ENCODE measurements around the gene CYTH1.

CYTH1 gene

GRCh38 chr17:78734793-78735641 lies 47.1 kb downstream of the CYTH1 start:
- no peaks in the 10 kb centered on the region for H3K9me3 Mint-ChIP-seq
- H3K4me3 Mint-ChIP-seq = peak overlapping the region; percentile 87
- H3K27ac Mint-ChIP-seq = peak overlapping the region; percentile 87
- no peaks in the 10 kb centered on the region for H3K27me3 Mint-ChIP-seq (ENCODE audit: low read depth)
- peaks cover 18% of the 10 kb centered on the region for H3K36me3 Mint-ChIP-seq (ENCODE audit: low read depth)
- H3K4me1 Mint-ChIP-seq (ENCODE audit: low read depth) = peaks cover 67% of the 10 kb centered on the region

- Mint-ChIP-seq H3K36me3 (ENCODE audit: low read depth) (peaks cover 10% of the 10 kb centered on the region), H3K27ac (peak overlapping the region; percentile 11), H3K4me1 (ENCODE audit: low read depth) (peaks cover 65% of the 10 kb centered on the region), H3K4me3 (peak overlapping the region; percentile 33), H3K9me3 (no peaks in the 10 kb centered on the region), H3K27me3 (ENCODE audit: low read depth) (no peaks in the 10 kb centered on the region)
Measured at GRCh38 chr17:78732354-78732753, 49.7 kb downstream of the CYTH1 start.

GRCh38 chr17:78731904-78732303 lies 50.2 kb downstream of the CYTH1 start:
- no peak overlapping the region for H3K4me3 Mint-ChIP-seq
- no peak overlapping the region for H3K27ac Mint-ChIP-seq

GRCh38 chr17:78729641-78730040 lies 52.4 kb downstream of the CYTH1 start:
- Mint-ChIP-seq H3K27ac (peak overlapping the region; percentile 13), H3K4me3 (peak overlapping the region; percentile 41), H3K4me1 (ENCODE audit: low read depth) (peaks cover 68% of the 10 kb centered on the region), H3K9me3 (no peaks in the 10 kb centered on the region), H3K27me3 (ENCODE audit: low read depth) (no peaks in the 10 kb centered on the region), H3K36me3 (ENCODE audit: low read depth) (peaks cover 25% of the 10 kb centered on the region)

More at GRCh38 chr17:78731904-78732303, 50.2 kb downstream of the CYTH1 start:
- Mint-ChIP-seq H3K4me1 (ENCODE audit: low read depth) (peaks cover 65% of the 10 kb centered on the region), H3K27me3 (ENCODE audit: low read depth) (no peaks in the 10 kb centered on the region), H3K9me3 (no peaks in the 10 kb centered on the region), H3K36me3 (ENCODE audit: low read depth) (peaks cover 13% of the 10 kb centered on the region)

GRCh38 chr17:78728495-78728894 lies 53.6 kb downstream of the CYTH1 start:
- peak overlapping the region; percentile 1 for H3K27ac Mint-ChIP-seq
- peaks cover 76% of the 10 kb centered on the region for H3K4me1 Mint-ChIP-seq (ENCODE audit: low read depth)
- peaks cover 25% of the 10 kb centered on the region for H3K36me3 Mint-ChIP-seq (ENCODE audit: low read depth)
- H3K4me3 Mint-ChIP-seq = peak overlapping the region; percentile 19
- H3K27me3 Mint-ChIP-seq (ENCODE audit: low read depth) = no peaks in the 10 kb centered on the region
- H3K9me3 Mint-ChIP-seq = no peaks in the 10 kb centered on the region

GRCh38 chr17:78727476-78728229 lies 54.4 kb downstream of the CYTH1 start:
- Mint-ChIP-seq H3K4me3 (no peak overlapping the region), H3K9me3 (no peaks in the 10 kb centered on the region), H3K4me1 (ENCODE audit: low read depth) (peaks cover 77% of the 10 kb centered on the region), H3K36me3 (ENCODE audit: low read depth) (peaks cover 25% of the 10 kb centered on the region), H3K27me3 (ENCODE audit: low read depth) (no peaks in the 10 kb centered on the region), H3K27ac (no peak overlapping the region)

GRCh38 chr17:78727057-78727456 lies 55.0 kb downstream of the CYTH1 start:
- no peaks in the 10 kb centered on the region for H3K9me3 Mint-ChIP-seq
- no peaks in the 10 kb centered on the region for H3K27me3 Mint-ChIP-seq (ENCODE audit: low read depth)
- H3K4me3 Mint-ChIP-seq = peak overlapping the region; percentile 59
- peaks cover 22% of the 10 kb centered on the region for H3K36me3 Mint-ChIP-seq (ENCODE audit: low read depth)
- peaks cover 76% of the 10 kb centered on the region for H3K4me1 Mint-ChIP-seq (ENCODE audit: low read depth)
- peak overlapping the region; percentile 53 for H3K27ac Mint-ChIP-seq

GRCh38 chr17:78726513-78726912 lies 55.6 kb downstream of the CYTH1 start:
- Mint-ChIP-seq H3K9me3 (no peaks in the 10 kb centered on the region), H3K36me3 (ENCODE audit: low read depth) (peaks cover 22% of the 10 kb centered on the region), H3K4me3 (peak overlapping the region; percentile 59), H3K27me3 (ENCODE audit: low read depth) (no peaks in the 10 kb centered on the region), H3K4me1 (ENCODE audit: low read depth) (peaks cover 76% of the 10 kb centered on the region), H3K27ac (peak overlapping the region; percentile 53)

- Mint-ChIP-seq H3K27me3 (ENCODE audit: low read depth) (no peaks in the 10 kb centered on the region), H3K27ac (peak overlapping the region; percentile 87), H3K4me1 (ENCODE audit: low read depth) (peaks cover 74% of the 10 kb centered on the region), H3K36me3 (ENCODE audit: low read depth) (peaks cover 22% of the 10 kb centered on the region), H3K9me3 (no peaks in the 10 kb centered on the region), H3K4me3 (peak overlapping the region; percentile 48)
Measured at GRCh38 chr17:78725448-78726021, 56.5 kb downstream of the CYTH1 start.

GRCh38 chr17:78724999-78725398 lies 57.1 kb downstream of the CYTH1 start:
- H3K4me3 Mint-ChIP-seq = peak overlapping the region; percentile 34
- peaks cover 75% of the 10 kb centered on the region for H3K4me1 Mint-ChIP-seq (ENCODE audit: low read depth)
- no peaks in the 10 kb centered on the region for H3K27me3 Mint-ChIP-seq (ENCODE audit: low read depth)
- H3K36me3 Mint-ChIP-seq (ENCODE audit: low read depth) = peaks cover 22% of the 10 kb centered on the region
- no peaks in the 10 kb centered on the region for H3K9me3 Mint-ChIP-seq
- H3K27ac Mint-ChIP-seq = peak overlapping the region; percentile 87

GRCh38 chr17:78724544-78724943 lies 57.5 kb downstream of the CYTH1 start:
- Mint-ChIP-seq H3K4me1 (ENCODE audit: low read depth) (peaks cover 75% of the 10 kb centered on the region), H3K36me3 (ENCODE audit: low read depth) (peaks cover 22% of the 10 kb centered on the region), H3K27me3 (ENCODE audit: low read depth) (no peaks in the 10 kb centered on the region), H3K9me3 (no peaks in the 10 kb centered on the region), H3K4me3 (peak overlapping the region; percentile 34), H3K27ac (peak overlapping the region; percentile 87)

GRCh38 chr17:78723957-78724356 lies 58.1 kb downstream of the CYTH1 start:
- Mint-ChIP-seq H3K4me3 (no peak overlapping the region), H3K27ac (peak overlapping the region; percentile 55), H3K9me3 (no peaks in the 10 kb centered on the region), H3K27me3 (ENCODE audit: low read depth) (no peaks in the 10 kb centered on the region), H3K36me3 (ENCODE audit: low read depth) (peaks cover 25% of the 10 kb centered on the region), H3K4me1 (ENCODE audit: low read depth) (peaks cover 75% of the 10 kb centered on the region)

GRCh38 chr17:78723001-78723796 lies 58.9 kb downstream of the CYTH1 start:
- Mint-ChIP-seq H3K27me3 (ENCODE audit: low read depth) (no peaks in the 10 kb centered on the region), H3K4me3 (no peak overlapping the region), H3K36me3 (ENCODE audit: low read depth) (peaks cover 28% of the 10 kb centered on the region), H3K27ac (peak overlapping the region; percentile 41), H3K9me3 (no peaks in the 10 kb centered on the region), H3K4me1 (ENCODE audit: low read depth) (peaks cover 81% of the 10 kb centered on the region)

- Mint-ChIP-seq H3K9me3 (no peaks in the 10 kb centered on the region), H3K36me3 (ENCODE audit: low read depth) (peaks cover 25% of the 10 kb centered on the region), H3K27ac (peak overlapping the region; percentile 41), H3K4me1 (ENCODE audit: low read depth) (peaks cover 82% of the 10 kb centered on the region), H3K4me3 (no peak overlapping the region), H3K27me3 (ENCODE audit: low read depth) (no peaks in the 10 kb centered on the region)
Measured at GRCh38 chr17:78722246-78722761, 59.8 kb downstream of the CYTH1 start.
